GM18502 (cell line): Measurements from ENCODE around the gene INPP5K.
"Not testable (repeated sequence)": the region's sequence is repeated elsewhere in the genome, so short reads cannot be mapped to it uniquely, and the experiment has no call there.

ENCODE experiments used
- ATAC-seq: cut with Tn5 transposase; IDR thresholded peaks from one replicate; pipeline ENCODE4 v1.9.1; 2021; ENCODE audit warnings: mild to moderate bottlenecking; ENCODE audit not compliant: unreplicated experiment, poor library complexity

The INPP5K gene

GRCh38 chr17:1509290-1509881 is 7.0 kb downstream of the INPP5K start:
- ATAC-seq = no peak

GRCh38 chr17:1508709-1509108 is 7.7 kb downstream of the INPP5K start:
- not testable (repeated sequence) for ATAC-seq

- no peak for ATAC-seq
These were observed 9.7 kb downstream of the INPP5K start for GRCh38 chr17:1506649-1507267.

- no peak for ATAC-seq
These were observed 10.8 kb downstream of the INPP5K start for GRCh38 chr17:1505586-1505985.

GRCh38 chr17:1504866-1505265 is 11.5 kb downstream of the INPP5K start:
- no peak for ATAC-seq

GRCh38 chr17:1503699-1504098 is 12.7 kb downstream of the INPP5K start:
- no peak for ATAC-seq

- ATAC-seq = no peak
These were observed 17.5 kb downstream of the INPP5K start for GRCh38 chr17:1498869-1499268.

- no peak for ATAC-seq
These were observed 18.2 kb downstream of the INPP5K start for GRCh38 chr17:1498233-1498632.

- ATAC-seq = no peak
These were observed 18.6 kb downstream of the INPP5K start for GRCh38 chr17:1497831-1498230.

- ATAC-seq = no peak
These were observed 19.5 kb downstream of the INPP5K start for GRCh38 chr17:1496869-1497268.

GRCh38 chr17:1495265-1495989 is 21.0 kb downstream of the INPP5K start:
- no peak for ATAC-seq

GRCh38 chr17:1494736-1495253 is 21.6 kb downstream of the INPP5K start:
- no peak for ATAC-seq

- no peak for ATAC-seq
These were observed 22.2 kb downstream of the INPP5K start for GRCh38 chr17:1494203-1494602.

GRCh38 chr17:1493291-1493980 is 23.0 kb downstream of the INPP5K start:
- ATAC-seq = no peak

- no peak for ATAC-seq
These were observed 23.9 kb downstream of the INPP5K start, which contains the start of gene MYO1C for GRCh38 chr17:1492249-1493206. MYO1C (minus strand) TSS chr17:1492686; CDS start chr17:1492487, 199 bp downstream.

GRCh38 chr17:1491443-1492248 is 24.8 kb downstream of the INPP5K start:
- ATAC-seq = peak; percentile 43

GRCh38 chr17:1490643-1491442 is 25.6 kb downstream of the INPP5K start:
- peak; percentile 55 for ATAC-seq

- ATAC-seq = no peak
These were observed 27.6 kb downstream of the INPP5K start for GRCh38 chr17:1488826-1489270.
